ENCODE data around the gene RNFT2. TPM values are rescaled to one million over a fixed set of nuclear protein-coding genes. Genes with fewer than 3 reads are reported as not detected.
"Not testable (repeated sequence)": the region's sequence is repeated elsewhere in the genome, so short reads cannot be mapped to it uniquely, and the experiment has no call there.

Gene RNFT2
- total and polyA plus RNA-seq, 4 donors = 15.3 to 47.2 (median 37.7) TPM

- no peak overlapping the region for H3K27ac ChIP-seq (ENCODE audit: low read depth, low read length)
- no peaks in the 10 kb centered on the region for H3K9me3 ChIP-seq (ENCODE audit: control insufficient read depth, insufficient read depth, low read length)
- H3K27me3 ChIP-seq (ENCODE audit: control insufficient read depth, insufficient read depth, low read length) = no peaks in the 10 kb centered on the region
- H3K4me1 ChIP-seq (ENCODE audit: control insufficient read depth, insufficient read depth, low read length) = no peaks in the 10 kb centered on the region
- 100% methylated on average over 2 of the region's 2 CpGs for WGBS (ENCODE audit: insufficient coverage)
- peaks cover 44% of the 10 kb centered on the region for H3K36me3 ChIP-seq (ENCODE audit: control insufficient read depth, insufficient read depth, low read length)
- no peak for DNase-seq (ENCODE audit: low read depth in 4 of 6, low spot score in 6 of 6)
- no peak overlapping the region for H3K4me3 ChIP-seq (ENCODE audit: low read depth, low read length)
Observed at GRCh38 chr12:116779597-116779996, 41.5 kb downstream of the RNFT2 start.

- Histone ChIP-seq H3K27me3 (ENCODE audit: control insufficient read depth, insufficient read depth, low read length) (no peaks in the 10 kb centered on the region), H3K36me3 (ENCODE audit: control insufficient read depth, insufficient read depth, low read length) (peaks cover 56% of the 10 kb centered on the region), H3K4me1 (ENCODE audit: control insufficient read depth, insufficient read depth, low read length) (no peaks in the 10 kb centered on the region), H3K4me3 (ENCODE audit: low read depth, low read length) (no peak overlapping the region), H3K27ac (ENCODE audit: low read depth, low read length) (no peak overlapping the region), H3K9me3 (ENCODE audit: control insufficient read depth, insufficient read depth, low read length) (no peaks in the 10 kb centered on the region)
- DNase-seq (ENCODE audit: low read depth in 4 of 6, low spot score in 6 of 6) = no peak
- WGBS (ENCODE audit: insufficient coverage) = no CpG with 5 or more reads among the region's 4 CpGs
Observed at GRCh38 chr12:116780942-116781341, 42.8 kb downstream of the RNFT2 start.

- H3K9me3 ChIP-seq (ENCODE audit: control insufficient read depth, insufficient read depth, low read length) = no peaks in the 10 kb centered on the region
- 95% methylated on average over 6 of the region's 6 CpGs for WGBS (ENCODE audit: insufficient coverage)
- no peak overlapping the region for H3K4me3 ChIP-seq (ENCODE audit: low read depth, low read length)
- H3K27me3 ChIP-seq (ENCODE audit: control insufficient read depth, insufficient read depth, low read length) = no peaks in the 10 kb centered on the region
- no peak overlapping the region for H3K27ac ChIP-seq (ENCODE audit: low read depth, low read length)
- DNase-seq (ENCODE audit: low read depth in 4 of 6, low spot score in 6 of 6) = no peak
- H3K4me1 ChIP-seq (ENCODE audit: control insufficient read depth, insufficient read depth, low read length) = no peaks in the 10 kb centered on the region
- peaks cover 66% of the 10 kb centered on the region for H3K36me3 ChIP-seq (ENCODE audit: control insufficient read depth, insufficient read depth, low read length)
Observed at GRCh38 chr12:116783525-116784237, 45.6 kb downstream of the RNFT2 start.

GRCh38 chr12:116784238-116784612, 46.1 kb downstream of the RNFT2 start:
- H3K4me1 ChIP-seq (ENCODE audit: control insufficient read depth, insufficient read depth, low read length) = no peaks in the 10 kb centered on the region
- H3K36me3 ChIP-seq (ENCODE audit: control insufficient read depth, insufficient read depth, low read length) = peaks cover 65% of the 10 kb centered on the region
- no peaks in the 10 kb centered on the region for H3K9me3 ChIP-seq (ENCODE audit: control insufficient read depth, insufficient read depth, low read length)
- DNase-seq (ENCODE audit: low read depth in 4 of 6, low spot score in 6 of 6) = peak in 1 of 6 donors; percentile 9
- H3K27ac ChIP-seq (ENCODE audit: low read depth, low read length) = no peak overlapping the region
- H3K4me3 ChIP-seq (ENCODE audit: low read depth, low read length) = no peak overlapping the region
- WGBS (ENCODE audit: insufficient coverage) = 97% methylated on average over 7 of the region's 7 CpGs
- H3K27me3 ChIP-seq (ENCODE audit: control insufficient read depth, insufficient read depth, low read length) = no peaks in the 10 kb centered on the region

GRCh38 chr12:116789562-116789961, 51.4 kb downstream of the RNFT2 start:
- H3K36me3 ChIP-seq (ENCODE audit: control insufficient read depth, insufficient read depth, low read length) = peaks cover 43% of the 10 kb centered on the region
- H3K4me1 ChIP-seq (ENCODE audit: control insufficient read depth, insufficient read depth, low read length); H3K27me3 ChIP-seq (ENCODE audit: control insufficient read depth, insufficient read depth, low read length): not testable (repeated sequence)

GRCh38 chr12:116790066-116790465, 52.0 kb downstream of the RNFT2 start:
- no peak overlapping the region for H3K4me3 ChIP-seq (ENCODE audit: low read depth, low read length)
- no CpG with 5 or more reads among the region's 1 CpG for WGBS (ENCODE audit: insufficient coverage)
- DNase-seq (ENCODE audit: low read depth in 4 of 6, low spot score in 6 of 6) = peak in 1 of 6 donors; percentile 13
- H3K4me1 ChIP-seq (ENCODE audit: control insufficient read depth, insufficient read depth, low read length) = no peaks in the 10 kb centered on the region
- H3K36me3 ChIP-seq (ENCODE audit: control insufficient read depth, insufficient read depth, low read length) = peaks cover 40% of the 10 kb centered on the region
- no peak overlapping the region for H3K27ac ChIP-seq (ENCODE audit: low read depth, low read length)
- no peaks in the 10 kb centered on the region for H3K27me3 ChIP-seq (ENCODE audit: control insufficient read depth, insufficient read depth, low read length)
- no peaks in the 10 kb centered on the region for H3K9me3 ChIP-seq (ENCODE audit: control insufficient read depth, insufficient read depth, low read length)

More at GRCh38 chr12:116789562-116789961, 51.4 kb downstream of the RNFT2 start:
- not testable (repeated sequence) for DNase-seq (ENCODE audit: low read depth in 4 of 6, low spot score in 6 of 6); H3K27ac ChIP-seq (ENCODE audit: low read depth, low read length); H3K9me3 ChIP-seq (ENCODE audit: control insufficient read depth, insufficient read depth, low read length); H3K4me3 ChIP-seq (ENCODE audit: low read depth, low read length)

- DNase-seq (ENCODE audit: low read depth in 4 of 6, low spot score in 6 of 6) = peak in 2 of 6 donors; percentile 4 to 83
- Histone ChIP-seq H3K9me3 (ENCODE audit: control insufficient read depth, insufficient read depth, low read length) (no peaks in the 10 kb centered on the region), H3K36me3 (ENCODE audit: control insufficient read depth, insufficient read depth, low read length) (peaks cover 30% of the 10 kb centered on the region), H3K27me3 (ENCODE audit: control insufficient read depth, insufficient read depth, low read length) (no peaks in the 10 kb centered on the region), H3K4me3 (ENCODE audit: low read depth, low read length) (no peak overlapping the region), H3K4me1 (ENCODE audit: control insufficient read depth, insufficient read depth, low read length) (no peaks in the 10 kb centered on the region), H3K27ac (ENCODE audit: low read depth, low read length) (no peak overlapping the region)
- 70% methylated on average over 2 of the region's 10 CpGs for WGBS (ENCODE audit: insufficient coverage)
Observed at GRCh38 chr12:116792403-116792802, 54.3 kb downstream of the RNFT2 start.

- Histone ChIP-seq H3K27ac (ENCODE audit: low read depth, low read length) (no peak overlapping the region), H3K4me1 (ENCODE audit: control insufficient read depth, insufficient read depth, low read length) (no peaks in the 10 kb centered on the region), H3K27me3 (ENCODE audit: control insufficient read depth, insufficient read depth, low read length) (no peaks in the 10 kb centered on the region), H3K4me3 (ENCODE audit: low read depth, low read length) (no peak overlapping the region), H3K9me3 (ENCODE audit: control insufficient read depth, insufficient read depth, low read length) (peaks cover 2% of the 10 kb centered on the region), H3K36me3 (ENCODE audit: control insufficient read depth, insufficient read depth, low read length) (peaks cover 22% of the 10 kb centered on the region)
- no CpG with 5 or more reads among the region's 4 CpGs for WGBS (ENCODE audit: insufficient coverage)
- DNase-seq (ENCODE audit: low read depth in 4 of 6, low spot score in 6 of 6) = no peak
Observed at GRCh38 chr12:116794725-116795124, 56.6 kb downstream of the RNFT2 start.

- peaks cover 2% of the 10 kb centered on the region for H3K9me3 ChIP-seq (ENCODE audit: control insufficient read depth, insufficient read depth, low read length)
- WGBS (ENCODE audit: insufficient coverage) = 90% methylated on average over 2 of the region's 6 CpGs
- no peak overlapping the region for H3K27ac ChIP-seq (ENCODE audit: low read depth, low read length)
- no peaks in the 10 kb centered on the region for H3K27me3 ChIP-seq (ENCODE audit: control insufficient read depth, insufficient read depth, low read length)
- H3K36me3 ChIP-seq (ENCODE audit: control insufficient read depth, insufficient read depth, low read length) = peaks cover 15% of the 10 kb centered on the region
- no peak overlapping the region for H3K4me3 ChIP-seq (ENCODE audit: low read depth, low read length)
- H3K4me1 ChIP-seq (ENCODE audit: control insufficient read depth, insufficient read depth, low read length) = no peaks in the 10 kb centered on the region
- DNase-seq (ENCODE audit: low read depth in 4 of 6, low spot score in 6 of 6) = no peak
Observed at GRCh38 chr12:116797885-116798284, 59.8 kb downstream of the RNFT2 start.

- Histone ChIP-seq H3K4me1 (ENCODE audit: control insufficient read depth, insufficient read depth, low read length) (no peaks in the 10 kb centered on the region), H3K4me3 (ENCODE audit: low read depth, low read length) (no peak overlapping the region), H3K27me3 (ENCODE audit: control insufficient read depth, insufficient read depth, low read length) (no peaks in the 10 kb centered on the region), H3K36me3 (ENCODE audit: control insufficient read depth, insufficient read depth, low read length) (peaks cover 10% of the 10 kb centered on the region), H3K27ac (ENCODE audit: low read depth, low read length) (no peak overlapping the region), H3K9me3 (ENCODE audit: control insufficient read depth, insufficient read depth, low read length) (peaks cover 2% of the 10 kb centered on the region)
- 93% methylated on average over 4 of the region's 4 CpGs for WGBS (ENCODE audit: insufficient coverage)
- no peak for DNase-seq (ENCODE audit: low read depth in 4 of 6, low spot score in 6 of 6)
Observed at GRCh38 chr12:116798719-116799118, 60.6 kb downstream of the RNFT2 start.

Measured in spinal cord (tissue), 10 donors.